ENCODE results near the gene HRAS.

HRAS gene

DNA sequence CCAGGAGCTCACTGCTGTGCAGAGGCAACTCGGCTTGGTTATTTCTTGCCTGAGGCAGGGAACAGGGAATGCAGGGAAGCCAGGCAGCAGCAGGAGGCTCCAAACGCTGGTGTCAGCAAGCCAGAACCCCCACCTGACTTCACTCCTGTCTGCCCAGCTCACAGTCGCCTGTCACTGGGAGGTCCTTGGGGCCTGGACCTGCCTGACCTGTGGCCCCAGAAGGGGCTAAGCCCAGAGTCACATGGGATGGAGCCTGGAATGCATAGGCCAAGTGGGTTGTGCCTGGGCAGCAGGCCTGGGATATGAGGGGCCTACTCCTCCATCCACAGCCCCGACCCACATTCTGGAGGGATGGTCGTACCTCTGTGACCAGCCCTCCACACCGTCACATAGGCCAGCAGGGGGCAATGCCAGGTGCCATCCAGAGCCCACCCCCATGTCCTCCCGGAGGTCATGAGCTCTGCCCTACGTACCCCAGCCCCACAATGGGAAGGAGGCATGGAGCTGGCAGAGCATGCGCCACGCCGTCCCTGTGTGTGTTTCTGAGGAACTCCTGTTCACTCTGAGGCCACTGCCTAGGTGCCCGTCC lies 30.6 kb upstream of the HRAS start:
- Histone ChIP-seq H3K4me3 (ENCODE audit: low read length) (no peak overlapping the region), H3K4me1 (ENCODE audit: control insufficient read depth, insufficient read depth, low read length) (peaks cover 7% of the 10 kb centered on the region), H3K9me3 (ENCODE audit: control insufficient read depth, low read length) (no peaks in the 10 kb centered on the region), H3K27me3 (replicated peaks; ENCODE audit: control insufficient read depth, insufficient read depth, low read length) (no peaks in the 10 kb centered on the region), H3K36me3 (ENCODE audit: control insufficient read depth, insufficient read depth, low read length, severe bottlenecking) (no peaks in the 10 kb centered on the region), H3K9ac (ENCODE audit: low read length) (no peak overlapping the region)
- DNase-seq (ENCODE audit: low read depth) = peak; percentile 25

DNA sequence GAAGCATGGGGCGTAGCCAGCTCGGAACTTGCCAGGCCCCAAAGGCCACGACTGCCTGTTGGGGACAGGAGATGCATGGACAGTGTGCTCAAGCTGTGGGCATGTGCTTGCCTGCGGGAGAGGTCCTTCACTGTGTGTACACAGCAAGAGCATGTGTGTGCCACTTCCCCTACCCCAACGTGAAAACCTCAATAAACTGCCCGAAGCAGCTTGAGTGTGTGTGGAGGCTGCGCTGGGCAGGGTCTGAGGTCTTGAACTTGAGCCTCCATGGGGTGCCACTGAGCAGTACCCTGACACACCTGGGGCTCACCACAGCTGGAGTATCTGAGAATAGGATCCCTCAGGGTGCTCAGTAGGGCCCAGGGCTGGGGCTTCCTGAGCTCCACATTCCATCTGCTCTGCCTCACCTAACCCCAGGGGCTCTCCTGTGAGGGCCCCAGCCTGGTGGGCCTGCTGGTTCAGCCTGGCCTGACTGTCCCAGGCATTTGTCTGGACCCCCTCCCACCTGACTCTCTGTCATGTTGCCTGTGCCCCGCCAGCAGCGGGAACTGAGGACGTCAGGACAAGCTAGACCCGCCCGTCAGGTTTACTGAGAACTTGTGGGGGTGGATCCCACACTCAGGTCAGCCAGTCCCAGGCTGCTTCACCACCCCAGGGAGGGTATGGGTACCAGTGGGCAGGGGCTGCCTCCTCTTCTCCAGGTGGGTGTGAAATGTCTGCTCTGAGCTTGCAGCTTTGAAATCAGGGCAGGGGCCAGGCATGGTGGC lies 28.6 kb upstream of the HRAS start:
- DNase-seq (ENCODE audit: low read depth) = no peak
- H3K4me1 ChIP-seq (ENCODE audit: control insufficient read depth, insufficient read depth, low read length) = peaks cover 4% of the 10 kb centered on the region

DNA sequence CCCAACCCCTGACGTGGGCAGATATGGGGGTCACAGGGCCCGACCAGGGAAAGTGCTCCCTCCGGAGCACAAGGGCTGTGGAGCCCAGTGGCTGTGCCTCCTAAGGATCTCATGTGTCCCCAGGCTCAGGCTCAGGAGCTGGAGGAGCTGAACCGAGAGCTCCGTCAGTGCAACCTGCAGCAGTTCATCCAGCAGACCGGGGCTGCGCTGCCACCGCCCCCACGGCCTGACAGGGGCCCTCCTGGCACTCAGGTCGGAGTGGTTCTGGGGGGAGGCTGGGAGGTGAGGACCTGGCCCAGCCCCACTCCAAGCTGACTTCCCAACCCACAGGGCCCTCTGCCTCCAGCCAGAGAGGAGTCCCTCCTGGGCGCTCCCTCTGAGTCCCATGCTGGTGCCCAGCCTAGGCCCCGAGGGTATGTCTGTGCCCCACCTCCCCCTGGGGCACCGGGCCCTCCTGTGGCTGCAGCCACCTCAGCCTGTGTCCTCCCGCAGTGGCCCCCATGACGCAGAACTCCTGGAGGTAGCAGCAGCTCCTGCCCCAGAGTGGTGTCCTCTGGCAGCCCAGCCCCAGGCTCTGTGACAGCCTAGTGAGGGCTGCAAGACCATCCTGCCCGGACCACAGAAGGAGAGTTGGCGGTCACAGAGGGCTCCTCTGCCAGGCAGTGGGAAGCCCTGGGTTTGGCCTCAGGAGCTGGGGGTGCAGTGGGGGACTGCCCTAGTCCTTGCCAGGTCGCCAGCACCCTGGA lies 27.9 kb upstream of the HRAS start:
- DNase-seq (ENCODE audit: low read depth) = no peak
- Histone ChIP-seq H3K36me3 (ENCODE audit: control insufficient read depth, insufficient read depth, low read length, severe bottlenecking) (no peaks in the 10 kb centered on the region), H3K4me3 (ENCODE audit: low read length) (no peak overlapping the region), H3K9ac (ENCODE audit: low read length) (no peak overlapping the region), H3K9me3 (ENCODE audit: control insufficient read depth, low read length) (no peaks in the 10 kb centered on the region), H3K27me3 (replicated peaks; ENCODE audit: control insufficient read depth, insufficient read depth, low read length) (peaks cover 8% of the 10 kb centered on the region), H3K4me1 (ENCODE audit: control insufficient read depth, insufficient read depth, low read length) (peaks cover 4% of the 10 kb centered on the region)

More for the DNA sequence above, 28.6 kb upstream of the HRAS start:
- H3K4me3 ChIP-seq (ENCODE audit: low read length) = no peak overlapping the region
- peaks cover 6% of the 10 kb centered on the region for H3K27me3 ChIP-seq (replicated peaks; ENCODE audit: control insufficient read depth, insufficient read depth, low read length)
- H3K36me3 ChIP-seq (ENCODE audit: control insufficient read depth, insufficient read depth, low read length, severe bottlenecking) = no peaks in the 10 kb centered on the region
- H3K9ac ChIP-seq (ENCODE audit: low read length) = no peak overlapping the region
- no peaks in the 10 kb centered on the region for H3K9me3 ChIP-seq (ENCODE audit: control insufficient read depth, low read length)

DNA sequence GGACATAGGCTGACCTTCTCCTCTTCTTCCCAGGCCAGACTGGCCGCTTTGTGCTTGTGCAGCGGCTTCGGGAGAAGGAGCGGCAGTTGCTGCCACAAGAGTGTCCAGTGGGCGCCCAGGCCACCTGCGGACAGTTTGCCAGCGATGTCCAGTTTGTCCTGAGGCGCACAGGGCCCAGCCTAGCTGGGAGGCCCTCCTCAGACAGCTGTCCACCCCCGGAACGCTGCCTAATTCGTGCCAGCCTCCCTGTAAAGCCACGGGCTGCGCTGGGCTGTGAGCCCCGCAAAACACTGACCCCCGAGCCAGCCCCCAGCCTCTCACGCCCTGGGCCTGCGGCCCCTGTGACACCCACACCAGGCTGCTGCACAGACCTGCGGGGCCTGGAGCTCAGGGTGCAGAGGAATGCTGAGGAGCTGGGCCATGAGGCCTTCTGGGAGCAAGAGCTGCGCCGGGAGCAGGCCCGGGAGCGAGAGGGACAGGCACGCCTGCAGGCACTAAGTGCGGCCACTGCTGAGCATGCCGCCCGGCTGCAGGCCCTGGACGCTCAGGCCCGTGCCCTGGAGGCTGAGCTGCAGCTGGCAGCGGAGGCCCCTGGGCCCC lies 26.8 kb upstream of the HRAS start:
- no peaks in the 10 kb centered on the region for H3K36me3 ChIP-seq (ENCODE audit: control insufficient read depth, insufficient read depth, low read length, severe bottlenecking)
- H3K9me3 ChIP-seq (ENCODE audit: control insufficient read depth, low read length) = no peaks in the 10 kb centered on the region
- H3K4me1 ChIP-seq (ENCODE audit: control insufficient read depth, insufficient read depth, low read length) = no peaks in the 10 kb centered on the region
- no peak for DNase-seq (ENCODE audit: low read depth)
- peaks cover 16% of the 10 kb centered on the region for H3K27me3 ChIP-seq (replicated peaks; ENCODE audit: control insufficient read depth, insufficient read depth, low read length)
- H3K4me3 ChIP-seq (ENCODE audit: low read length) = no peak overlapping the region
- H3K9ac ChIP-seq (ENCODE audit: low read length) = no peak overlapping the region

DNA sequence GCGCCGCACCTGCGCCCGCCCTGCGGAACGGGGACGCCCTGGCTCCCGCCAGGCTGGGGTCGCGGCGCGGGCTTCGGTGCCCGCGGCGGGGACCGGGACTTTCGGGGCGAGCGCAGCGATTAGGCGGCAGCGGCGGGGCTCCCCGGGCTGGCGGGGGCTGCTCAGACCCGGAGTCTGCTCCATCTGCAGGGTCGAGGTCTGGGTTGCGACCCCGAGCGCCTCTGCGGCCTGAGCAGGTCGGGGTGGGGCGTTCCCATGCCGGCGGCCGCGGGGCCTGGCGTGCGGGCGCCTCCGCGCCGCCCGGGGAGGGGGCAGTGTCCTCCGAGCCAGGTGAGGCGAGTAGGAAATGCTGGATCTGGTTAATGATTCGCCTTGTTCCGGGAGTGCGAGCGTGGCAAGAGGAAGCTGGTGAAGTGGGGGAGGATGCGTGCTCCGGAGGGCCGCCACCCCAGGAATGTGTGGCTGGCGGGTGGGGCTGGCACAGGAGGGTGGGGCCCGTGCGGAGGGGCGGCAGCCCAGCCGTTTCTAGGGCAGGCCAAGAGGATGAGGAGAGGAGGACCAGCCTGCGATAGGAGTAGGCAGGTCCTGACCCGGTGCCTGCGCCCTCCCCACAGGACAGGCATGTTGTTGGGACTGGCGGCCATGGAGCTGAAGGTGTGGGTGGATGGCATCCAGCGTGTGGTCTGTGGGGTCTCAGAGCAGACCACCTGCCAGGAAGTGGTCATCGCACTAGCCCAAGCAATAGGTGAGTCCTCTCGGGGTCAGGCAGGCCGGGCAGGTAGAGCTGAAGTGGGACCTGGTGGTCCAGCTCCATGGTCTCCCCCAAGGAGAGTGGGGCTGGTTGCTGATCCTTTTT lies 26.0 kb upstream of the HRAS start:
- Histone ChIP-seq H3K4me1 (ENCODE audit: control insufficient read depth, insufficient read depth, low read length) (no peaks in the 10 kb centered on the region), H3K9me3 (ENCODE audit: control insufficient read depth, low read length) (no peaks in the 10 kb centered on the region), H3K9ac (ENCODE audit: low read length) (peak overlapping the region; percentile 51), H3K4me3 (ENCODE audit: low read length) (peak overlapping the region; percentile 78), H3K36me3 (ENCODE audit: control insufficient read depth, insufficient read depth, low read length, severe bottlenecking) (no peaks in the 10 kb centered on the region), H3K27me3 (replicated peaks; ENCODE audit: control insufficient read depth, insufficient read depth, low read length) (peaks cover 21% of the 10 kb centered on the region)
- peak; percentile 52 for DNase-seq (ENCODE audit: low read depth)

DNA sequence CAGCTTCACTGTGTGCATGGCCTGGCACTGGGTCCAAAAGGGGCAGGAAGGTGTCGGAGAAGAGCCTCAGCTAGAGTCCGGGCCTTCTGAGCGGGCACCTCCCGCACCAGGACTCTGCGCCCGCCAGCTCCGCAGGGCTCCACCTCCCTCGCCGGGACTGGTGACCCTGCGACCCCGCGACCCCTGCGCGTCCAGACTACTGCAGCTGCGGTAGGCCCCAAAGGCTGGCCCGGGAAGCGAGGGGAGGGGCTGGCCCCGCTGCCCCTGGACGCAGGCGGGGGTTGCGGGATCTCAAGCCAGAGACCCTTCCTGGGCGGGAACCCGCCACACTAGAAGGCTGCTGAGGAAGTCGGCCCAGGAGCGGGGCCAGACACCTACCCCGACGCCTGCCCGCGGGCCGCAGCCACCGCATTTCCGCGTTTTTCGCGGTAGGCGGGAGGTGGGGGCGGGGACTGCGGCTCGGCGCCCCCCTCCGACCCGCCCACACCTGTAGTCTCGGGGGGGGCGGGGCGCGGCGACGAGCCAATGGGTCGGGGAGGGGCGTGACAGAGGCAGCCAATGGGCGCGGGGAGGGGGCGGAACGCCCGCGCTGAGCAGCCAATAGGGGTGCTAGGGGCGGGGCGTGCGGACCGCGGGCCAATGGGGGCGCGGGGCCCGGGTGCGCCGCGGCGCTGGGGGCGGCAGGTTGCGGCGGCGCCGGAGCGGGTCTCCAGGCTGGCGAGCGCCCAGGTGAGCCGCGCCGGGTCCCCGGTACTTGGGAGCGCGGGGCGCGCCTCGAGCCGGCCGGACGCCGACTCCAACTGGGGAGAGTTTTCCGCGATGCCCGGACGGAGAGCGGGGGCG lies 25.1 kb upstream of the HRAS start, which contains the start of the genes LMNTD2 and RASSF7:
TSS of gene LMNTD2 (minus strand) at position 434 of the 843 bp plus-strand sequence. CDS start at position 412, 22 bp downstream.
TSS of gene RASSF7 (plus strand) at position 666 of the 843 bp plus-strand sequence. CDS start 799 bp downstream, outside the sequence.
- peak; percentile 95 for DNase-seq (ENCODE audit: low read depth)
- Histone ChIP-seq H3K4me1 (ENCODE audit: control insufficient read depth, insufficient read depth, low read length) (no peaks in the 10 kb centered on the region), H3K9ac (ENCODE audit: low read length) (peak within 1 kb of the TSS; percentile 51), H3K4me3 (ENCODE audit: low read length) (peak within 1 kb of the TSS; percentile 78), H3K9me3 (ENCODE audit: control insufficient read depth, low read length) (no peaks in the 10 kb centered on the region), H3K27me3 (replicated peaks; ENCODE audit: control insufficient read depth, insufficient read depth, low read length) (peaks cover 21% of the 10 kb centered on the region), H3K36me3 (ENCODE audit: control insufficient read depth, insufficient read depth, low read length, severe bottlenecking) (no peaks in the 10 kb centered on the region)

DNA sequence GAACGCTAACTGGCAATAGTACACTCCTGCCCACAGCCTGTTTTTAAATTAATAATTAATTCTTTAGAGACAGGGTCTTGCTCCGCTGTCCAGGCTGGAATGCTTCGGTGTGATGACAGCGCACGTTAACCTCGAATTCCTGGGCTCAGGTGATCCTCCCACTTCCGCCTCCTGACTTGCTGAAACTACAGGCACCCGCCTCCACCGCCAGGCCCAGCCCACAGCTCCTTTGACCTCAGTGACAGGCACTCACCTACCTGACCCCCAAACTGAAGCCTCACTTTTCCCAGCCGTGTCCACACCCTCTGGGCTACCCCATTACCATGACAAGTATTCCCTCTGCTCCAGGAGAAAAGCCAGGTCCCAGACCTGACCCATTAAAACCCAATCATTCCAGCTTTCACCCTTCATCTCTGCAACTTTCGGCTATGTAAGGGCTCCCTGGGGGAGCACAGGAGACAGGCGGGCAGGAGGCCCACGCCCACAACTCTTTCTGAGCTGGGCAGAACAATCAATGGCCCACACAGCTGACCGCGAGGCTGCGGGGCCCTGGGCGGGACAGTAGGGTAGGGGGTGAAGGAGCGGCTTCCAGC lies 24.4 kb upstream of the HRAS start:
- H3K27me3 ChIP-seq (replicated peaks; ENCODE audit: control insufficient read depth, insufficient read depth, low read length) = peaks cover 21% of the 10 kb centered on the region
- no peaks in the 10 kb centered on the region for H3K9me3 ChIP-seq (ENCODE audit: control insufficient read depth, low read length)
- H3K36me3 ChIP-seq (ENCODE audit: control insufficient read depth, insufficient read depth, low read length, severe bottlenecking) = no peaks in the 10 kb centered on the region
- H3K4me1 ChIP-seq (ENCODE audit: control insufficient read depth, insufficient read depth, low read length) = no peaks in the 10 kb centered on the region
- peak overlapping the region; percentile 72 for H3K4me3 ChIP-seq (ENCODE audit: low read length)
- H3K9ac ChIP-seq (ENCODE audit: low read length) = peak overlapping the region; percentile 14
- no peak for DNase-seq (ENCODE audit: low read depth)

DNA sequence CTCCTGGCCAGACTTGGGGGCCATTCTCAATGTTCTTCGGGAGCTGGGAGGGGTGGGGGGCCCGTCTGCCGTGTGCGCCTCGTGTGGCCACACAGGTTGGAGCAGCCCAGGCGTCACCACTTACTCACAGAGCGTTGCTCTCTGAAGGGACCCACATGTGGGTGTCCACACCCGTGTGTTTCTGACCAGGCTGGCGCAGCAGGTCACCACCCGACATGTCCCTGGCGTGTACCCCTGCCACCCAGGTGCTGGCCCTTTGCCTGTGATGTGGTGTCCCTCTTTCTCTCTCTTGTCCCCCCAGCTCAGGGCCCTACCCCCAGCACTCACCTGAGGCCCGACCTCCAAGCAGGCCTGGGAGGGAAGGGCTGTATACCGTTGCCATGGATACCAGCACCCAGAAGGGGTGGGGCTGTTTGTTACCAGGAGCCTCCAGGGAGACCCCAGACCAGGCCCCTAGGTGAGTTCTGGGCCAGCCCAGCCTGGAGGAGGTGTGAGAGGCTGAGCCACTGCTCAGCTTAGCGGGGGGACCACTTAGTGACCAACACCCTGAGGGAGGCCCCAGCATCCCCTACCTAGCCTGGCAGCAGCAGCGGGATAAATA lies 23.7 kb upstream of the HRAS start:
- no peaks in the 10 kb centered on the region for H3K9me3 ChIP-seq (ENCODE audit: control insufficient read depth, low read length)
- DNase-seq (ENCODE audit: low read depth) = no peak
- no peak overlapping the region for H3K4me3 ChIP-seq (ENCODE audit: low read length)
- H3K9ac ChIP-seq (ENCODE audit: low read length) = no peak overlapping the region
- H3K4me1 ChIP-seq (ENCODE audit: control insufficient read depth, insufficient read depth, low read length) = no peaks in the 10 kb centered on the region
- peaks cover 27% of the 10 kb centered on the region for H3K27me3 ChIP-seq (replicated peaks; ENCODE audit: control insufficient read depth, insufficient read depth, low read length)
- H3K36me3 ChIP-seq (ENCODE audit: control insufficient read depth, insufficient read depth, low read length, severe bottlenecking) = no peaks in the 10 kb centered on the region

DNA sequence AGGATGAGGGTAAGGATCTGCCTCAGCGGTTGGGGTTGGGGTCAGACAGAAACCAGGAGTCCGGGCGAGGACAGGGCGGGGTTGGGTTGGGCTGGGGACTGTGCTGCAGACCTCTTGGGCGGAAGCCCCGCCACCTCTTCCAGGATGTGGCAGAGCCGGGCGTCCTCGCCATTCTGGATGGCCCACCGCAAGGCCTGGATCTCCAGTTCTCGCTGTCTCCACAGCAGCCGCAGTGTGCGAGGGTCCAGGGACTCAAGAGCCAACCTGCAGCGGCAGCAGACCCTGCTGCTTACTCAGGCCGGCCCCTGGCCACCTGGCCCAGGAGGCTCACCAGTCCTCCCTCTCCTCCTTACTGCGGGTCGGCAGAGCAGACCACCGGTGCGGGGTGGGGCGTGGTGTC lies 23.1 kb upstream of the HRAS start:
- no peak overlapping the region for H3K4me3 ChIP-seq (ENCODE audit: low read length)
- no peak overlapping the region for H3K9ac ChIP-seq (ENCODE audit: low read length)
- H3K36me3 ChIP-seq (ENCODE audit: control insufficient read depth, insufficient read depth, low read length, severe bottlenecking) = no peaks in the 10 kb centered on the region
- peaks cover 33% of the 10 kb centered on the region for H3K27me3 ChIP-seq (replicated peaks; ENCODE audit: control insufficient read depth, insufficient read depth, low read length)
- no peak for DNase-seq (ENCODE audit: low read depth)
- H3K9me3 ChIP-seq (ENCODE audit: control insufficient read depth, low read length) = no peaks in the 10 kb centered on the region
- H3K4me1 ChIP-seq (ENCODE audit: control insufficient read depth, insufficient read depth, low read length) = no peaks in the 10 kb centered on the region
